ENCODE results near the gene TTC32.
"Not testable (repeated sequence)": the region's sequence is repeated elsewhere in the genome, so short reads cannot be mapped to it uniquely, and the experiment has no call there.

The TTC32 gene

DNA sequence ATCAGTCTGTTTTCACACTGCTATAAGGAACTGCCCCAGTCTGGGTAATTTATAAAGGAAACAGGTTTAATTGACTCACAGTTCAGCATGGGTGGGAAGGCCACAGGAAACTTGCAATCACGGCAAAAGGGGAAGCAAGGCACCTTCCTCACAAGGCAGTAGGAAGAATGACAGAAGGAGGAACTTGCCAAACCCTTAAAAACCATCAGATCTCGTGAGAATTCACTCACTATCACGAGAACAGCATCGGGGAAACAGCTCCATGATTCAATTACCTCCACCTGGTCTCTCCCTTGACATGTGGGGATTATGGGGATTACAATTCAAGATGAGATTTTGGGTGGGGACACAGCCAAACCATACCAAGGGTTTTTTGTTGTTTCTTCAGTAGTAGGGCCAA lies 9.8 kb downstream of the TTC32 start:
- H3K27ac Mint-ChIP-seq, H3K9me3 Mint-ChIP-seq, DNase-seq, H3K27me3 Mint-ChIP-seq: not testable (repeated sequence)
- peaks cover 14 to 18% of the 10 kb centered on the region in 2 donors for H3K36me3 Mint-ChIP-seq
- peaks cover 10 to 22% of the 10 kb centered on the region in 2 donors for H3K4me1 Mint-ChIP-seq
- ATAC-seq (replicated peaks) = peak; percentile 79 to 83
- peak overlapping the region in 1 of 2 donors; percentile 61 for H3K4me3 Mint-ChIP-seq

DNA sequence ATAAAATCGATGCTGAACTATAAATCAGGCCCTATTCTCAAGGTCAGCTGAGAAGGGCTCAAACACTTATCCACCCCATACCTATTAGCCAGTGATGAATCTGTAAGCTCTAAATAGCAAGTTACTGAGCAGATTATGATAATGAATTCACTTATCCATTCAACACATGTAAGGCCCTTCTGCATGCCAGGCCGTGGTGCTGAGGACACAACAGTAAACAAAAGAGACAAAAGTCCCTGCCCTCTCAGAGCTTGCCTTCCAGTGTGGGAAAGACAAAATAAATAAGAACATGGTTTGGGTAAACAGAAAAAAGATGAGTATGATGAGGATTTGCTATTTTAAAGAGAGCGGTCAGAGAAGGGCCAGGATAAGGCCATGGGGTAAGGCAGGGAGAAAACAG lies 11.7 kb downstream of the TTC32 start:
- DNase-seq (no peak), ATAC-seq (replicated peaks) (no peak)
- Mint-ChIP-seq H3K36me3 (peaks cover 13 to 14% of the 10 kb centered on the region in 2 donors), H3K27ac (no peak overlapping the region), H3K9me3 (peaks cover 0 to 4% of the 10 kb centered on the region in 2 donors), H3K4me1 (peaks cover 10 to 27% of the 10 kb centered on the region in 2 donors), H3K27me3 (no peaks in the 10 kb centered on the region), H3K4me3 (no peak overlapping the region)

DNA sequence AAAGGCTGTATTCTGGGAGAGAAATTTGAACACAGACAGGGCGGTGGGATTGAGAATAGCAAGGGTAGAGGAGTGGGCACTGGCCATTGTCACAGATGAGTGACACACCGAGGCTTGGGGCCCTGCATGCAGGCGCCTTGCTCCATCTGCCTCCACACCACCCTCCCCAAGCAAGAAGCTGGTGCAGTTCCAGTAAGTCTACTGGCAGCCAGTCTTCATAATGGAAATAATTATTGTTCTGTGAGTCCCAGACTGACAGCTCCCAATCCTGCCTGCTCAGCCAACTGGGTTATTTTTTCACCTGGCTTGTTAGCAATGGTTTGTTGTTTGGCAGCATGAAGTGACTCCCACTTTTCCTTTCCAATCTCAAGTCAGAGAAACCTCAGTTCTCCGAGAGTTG lies 13.0 kb downstream of the TTC32 start:
- ATAC-seq (replicated peaks) (no peak), DNase-seq (no peak)
- no peaks in the 10 kb centered on the region for H3K27me3 Mint-ChIP-seq
- peaks cover 6 to 21% of the 10 kb centered on the region in 2 donors for H3K4me1 Mint-ChIP-seq
- peaks cover 0 to 4% of the 10 kb centered on the region in 2 donors for H3K9me3 Mint-ChIP-seq
- H3K4me3 Mint-ChIP-seq = no peak overlapping the region
- H3K36me3 Mint-ChIP-seq = peaks cover 8 to 13% of the 10 kb centered on the region in 2 donors
- H3K27ac Mint-ChIP-seq = no peak overlapping the region

DNA sequence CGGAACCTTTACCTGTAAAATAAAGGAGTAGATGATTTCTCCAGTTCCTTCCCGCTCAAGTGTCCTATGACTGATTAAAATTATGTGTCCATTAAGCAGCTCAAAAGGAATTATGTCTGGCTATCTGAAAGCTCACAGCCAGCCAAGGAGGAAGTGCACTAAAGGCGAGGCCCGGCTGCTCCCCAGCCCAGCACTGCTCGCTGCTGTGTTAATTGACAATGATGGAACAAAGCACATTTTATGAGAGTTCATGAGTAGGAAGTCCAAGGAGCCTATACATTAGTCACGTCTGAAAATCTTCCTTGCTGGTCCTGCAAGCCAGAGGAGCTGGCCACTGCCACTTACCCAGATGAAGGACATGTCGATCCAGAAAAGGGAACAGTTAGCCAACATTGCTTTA lies 14.3 kb downstream of the TTC32 start:
- no peaks in the 10 kb centered on the region for H3K27me3 Mint-ChIP-seq
- DNase-seq (no peak), ATAC-seq (replicated peaks) (no peak)
- peaks cover 5 to 7% of the 10 kb centered on the region in 2 donors for H3K36me3 Mint-ChIP-seq
- H3K27ac Mint-ChIP-seq = no peak overlapping the region
- H3K4me3 Mint-ChIP-seq = no peak overlapping the region
- peaks cover 6 to 16% of the 10 kb centered on the region in 2 donors for H3K4me1 Mint-ChIP-seq
- peaks cover 0 to 4% of the 10 kb centered on the region in 2 donors for H3K9me3 Mint-ChIP-seq

DNA sequence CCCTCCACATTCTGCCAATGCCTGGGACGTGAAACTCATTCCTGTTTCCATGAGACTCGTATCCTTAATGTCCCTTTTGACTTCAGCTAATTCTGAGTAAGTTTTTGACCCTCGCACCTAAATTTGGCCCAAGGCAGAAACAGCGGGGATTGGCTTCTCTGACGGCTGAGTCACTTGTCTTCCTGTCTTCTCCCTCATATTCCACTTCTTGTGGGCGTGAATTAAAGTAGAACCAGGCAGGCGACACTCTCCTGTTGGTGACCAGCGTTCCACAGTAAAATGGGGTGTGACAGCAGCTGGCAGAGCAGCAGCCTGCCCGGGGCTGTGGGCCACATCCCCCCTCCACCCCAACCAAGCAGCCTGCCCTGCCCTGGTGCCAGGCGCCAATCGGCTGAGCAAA lies 15.5 kb downstream of the TTC32 start:
- peaks cover 0 to 1% of the 10 kb centered on the region in 2 donors for H3K36me3 Mint-ChIP-seq
- H3K27me3 Mint-ChIP-seq = no peaks in the 10 kb centered on the region
- DNase-seq (no peak), ATAC-seq (replicated peaks) (no peak)
- no peak overlapping the region for H3K4me3 Mint-ChIP-seq
- H3K4me1 Mint-ChIP-seq = peaks cover 7 to 15% of the 10 kb centered on the region in 2 donors
- no peak overlapping the region for H3K27ac Mint-ChIP-seq
- H3K9me3 Mint-ChIP-seq = peaks cover 0 to under 1% of the 10 kb centered on the region in 2 donors

DNA sequence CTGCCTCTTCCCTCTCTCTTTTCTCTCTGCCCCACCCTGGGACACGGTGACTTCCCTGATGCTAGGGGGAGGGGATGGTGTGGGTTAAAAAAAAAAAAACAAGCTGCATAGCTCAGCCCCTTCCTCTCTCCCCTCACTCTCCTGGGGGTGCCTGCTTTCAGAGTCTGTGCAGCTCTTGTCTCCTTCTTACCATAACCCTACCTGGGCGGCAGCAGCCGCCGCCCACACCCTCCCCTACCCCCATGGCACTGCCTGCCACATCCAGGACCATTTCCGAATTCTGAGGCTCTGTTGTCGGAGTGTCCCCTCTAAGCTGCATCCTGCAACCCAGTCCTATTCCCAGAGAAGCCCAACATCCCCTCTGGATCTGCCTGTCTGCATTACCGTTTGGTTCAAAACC lies 16.0 kb downstream of the TTC32 start:
- peaks cover 7 to 19% of the 10 kb centered on the region in 2 donors for H3K4me1 Mint-ChIP-seq
- peaks cover 0 to 1% of the 10 kb centered on the region in 2 donors for H3K36me3 Mint-ChIP-seq
- H3K4me3 Mint-ChIP-seq = no peak overlapping the region
- DNase-seq (no peak), ATAC-seq (replicated peaks) (no peak)
- H3K27me3 Mint-ChIP-seq = no peaks in the 10 kb centered on the region
- H3K9me3 Mint-ChIP-seq = peaks cover 0 to 3% of the 10 kb centered on the region in 2 donors
- H3K27ac Mint-ChIP-seq = no peak overlapping the region

DNA sequence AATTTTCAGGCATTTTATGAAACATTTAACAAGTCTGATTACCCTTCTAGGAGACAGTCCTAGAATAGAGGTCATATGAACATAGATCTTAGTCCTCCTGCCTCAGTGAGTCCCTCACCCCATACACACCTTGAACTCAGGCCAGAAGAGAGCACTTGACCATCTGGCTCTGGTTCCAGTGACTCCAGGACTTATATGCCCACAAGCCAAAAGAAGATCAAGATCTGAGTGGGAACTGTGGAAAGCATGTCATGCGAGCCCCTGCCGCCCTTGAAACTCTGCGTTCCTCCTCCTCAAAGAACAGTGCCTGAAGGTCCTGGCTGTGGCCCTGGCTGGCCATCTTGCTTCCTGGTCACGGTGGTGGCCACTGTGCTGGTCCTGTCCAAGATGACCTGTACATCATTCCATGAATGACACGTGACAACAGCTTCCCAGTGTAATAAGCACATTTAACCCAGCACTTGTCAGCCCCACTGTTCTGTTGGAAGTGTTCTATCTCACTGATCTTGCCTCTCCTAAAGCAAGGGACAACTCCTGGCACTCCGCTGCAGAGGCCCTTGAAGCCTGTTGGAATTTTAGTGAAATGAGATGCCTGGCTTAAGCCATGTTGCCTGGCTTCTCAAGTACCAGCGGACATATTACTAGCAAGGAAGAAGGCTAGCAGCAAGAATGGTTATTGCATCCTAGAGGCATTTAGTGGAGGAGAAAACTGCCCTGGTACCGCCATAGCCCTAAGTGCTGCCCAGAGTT lies 17.6 kb downstream of the TTC32 start:
- H3K27ac Mint-ChIP-seq = no peak overlapping the region
- peaks cover 2 to 9% of the 10 kb centered on the region in 2 donors for H3K36me3 Mint-ChIP-seq
- no peak for DNase-seq
- H3K27me3 Mint-ChIP-seq = no peaks in the 10 kb centered on the region
- H3K4me3 Mint-ChIP-seq = no peak overlapping the region
- H3K9me3 Mint-ChIP-seq = peaks cover 0 to 6% of the 10 kb centered on the region in 2 donors
- no peak for ATAC-seq (replicated peaks)
- peaks cover 13 to 36% of the 10 kb centered on the region in 2 donors for H3K4me1 Mint-ChIP-seq

DNA sequence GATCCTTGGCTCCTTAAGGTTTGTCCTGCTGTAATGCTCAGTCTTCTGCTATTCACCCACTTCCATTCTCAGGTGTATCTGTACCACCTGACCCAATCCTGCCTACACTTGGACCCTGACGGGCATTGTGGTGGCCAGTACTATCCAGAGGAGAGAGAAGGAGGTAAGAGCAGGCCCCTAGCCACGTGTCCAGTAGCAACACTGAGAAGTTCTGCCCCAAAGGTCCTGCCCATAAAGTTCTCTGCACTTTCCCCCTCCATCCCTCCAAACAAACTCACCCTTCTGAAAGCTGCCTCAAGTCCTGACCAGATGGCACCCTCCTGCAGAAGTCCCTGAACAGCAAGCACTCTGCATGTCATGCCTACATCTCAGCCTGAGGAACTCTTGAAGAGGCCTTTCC lies 18.3 kb downstream of the TTC32 start:
- Mint-ChIP-seq H3K4me1 (peaks cover 13 to 37% of the 10 kb centered on the region in 2 donors), H3K4me3 (no peak overlapping the region), H3K36me3 (peaks cover 3 to 10% of the 10 kb centered on the region in 2 donors), H3K27me3 (no peaks in the 10 kb centered on the region), H3K27ac (no peak overlapping the region), H3K9me3 (peaks cover 0 to 6% of the 10 kb centered on the region in 2 donors)
- DNase-seq = no peak
- ATAC-seq (replicated peaks) = no peak

DNA sequence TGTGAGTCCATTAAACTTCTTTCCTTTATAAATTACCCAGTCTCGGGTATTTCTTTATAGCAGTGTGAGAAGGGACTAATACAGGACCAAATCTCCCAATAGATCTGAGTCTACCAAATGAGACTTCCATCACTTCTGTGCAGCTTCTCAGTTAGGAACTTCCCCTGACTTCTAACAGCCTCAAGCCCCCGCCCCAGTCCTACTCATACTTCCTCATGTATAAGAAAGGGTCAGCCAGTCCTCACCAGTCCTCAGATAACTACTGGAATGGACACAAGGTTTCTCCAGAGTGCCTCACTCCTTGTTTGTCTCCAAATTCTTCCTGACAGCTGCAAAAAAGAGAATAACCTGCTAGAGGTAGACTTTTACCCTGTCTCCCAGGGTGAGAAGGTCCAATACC lies 19.5 kb downstream of the TTC32 start:
- no peak for ATAC-seq (replicated peaks)
- H3K4me1 Mint-ChIP-seq = peaks cover 12 to 37% of the 10 kb centered on the region in 2 donors
- no peak for DNase-seq

DNA sequence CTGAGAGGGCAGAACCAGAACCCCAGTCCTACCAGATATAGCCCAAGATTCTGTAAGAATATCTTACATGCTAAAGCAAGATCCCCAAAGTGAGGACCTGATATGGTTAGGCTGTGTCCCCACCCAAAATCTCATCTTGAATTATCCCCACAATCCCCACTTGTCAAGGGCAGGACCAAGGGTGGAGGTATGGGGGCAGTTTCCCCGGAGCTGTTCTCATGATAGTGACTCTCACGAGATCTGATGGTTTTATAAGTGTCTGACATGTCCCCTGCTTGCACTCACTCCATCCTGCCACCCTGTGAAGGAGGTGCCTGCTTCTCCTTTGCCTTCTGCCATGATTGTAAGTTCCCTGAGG lies 19.9 kb downstream of the TTC32 start:
- peaks cover 3 to 11% of the 10 kb centered on the region in 2 donors for H3K36me3 Mint-ChIP-seq
- H3K27ac Mint-ChIP-seq = no peak overlapping the region
- ATAC-seq (replicated peaks) (no peak), DNase-seq (no peak)
- H3K4me3 Mint-ChIP-seq = no peak overlapping the region
- no peaks in the 10 kb centered on the region for H3K27me3 Mint-ChIP-seq
- H3K4me1 Mint-ChIP-seq = peaks cover 12 to 37% of the 10 kb centered on the region in 2 donors
- H3K9me3 Mint-ChIP-seq = peaks cover 0 to 6% of the 10 kb centered on the region in 2 donors

More for the DNA sequence above, 19.5 kb downstream of the TTC32 start:
- Mint-ChIP-seq H3K36me3 (peaks cover 3 to 10% of the 10 kb centered on the region in 2 donors), H3K27ac (no peak overlapping the region), H3K4me3 (no peak overlapping the region), H3K9me3 (peaks cover 0 to 6% of the 10 kb centered on the region in 2 donors), H3K27me3 (no peaks in the 10 kb centered on the region)

DNA sequence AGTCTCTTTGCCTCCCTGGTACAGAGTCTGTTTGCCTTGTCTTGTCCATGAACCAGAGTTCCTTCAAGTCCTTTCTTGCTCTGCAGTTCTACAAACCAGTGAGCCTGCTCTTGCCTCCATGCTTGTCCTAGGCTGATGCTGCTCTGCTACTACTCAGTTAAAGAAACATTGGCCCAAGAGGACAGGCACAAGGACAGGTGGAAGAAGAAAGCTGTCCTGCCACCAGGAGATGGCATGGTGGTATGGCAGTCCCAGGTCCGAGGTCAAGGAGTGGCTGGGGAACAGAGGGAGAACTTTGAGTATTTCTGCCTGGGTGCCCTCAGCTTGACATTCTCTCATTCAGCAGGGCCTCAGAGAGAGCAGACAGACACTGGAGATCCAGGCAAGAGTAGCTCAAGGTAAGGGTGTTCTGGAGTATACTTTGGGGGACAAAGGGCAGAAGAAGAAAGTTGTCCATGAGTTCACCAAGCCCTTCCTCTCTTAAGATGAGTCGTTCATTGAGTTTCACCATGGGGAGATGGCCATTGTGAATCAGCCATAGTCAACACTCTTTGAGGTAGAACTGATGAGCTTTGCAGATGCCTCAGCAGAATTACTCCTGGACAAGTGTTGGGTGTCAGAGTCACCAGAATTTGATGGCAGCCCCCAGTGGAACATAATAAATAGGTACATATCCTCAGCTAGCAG lies 20.4 kb downstream of the TTC32 start:
- no peak overlapping the region for H3K27ac Mint-ChIP-seq
- no peak for DNase-seq
- no peak overlapping the region for H3K4me3 Mint-ChIP-seq
- peaks cover 12 to 37% of the 10 kb centered on the region in 2 donors for H3K4me1 Mint-ChIP-seq
- H3K36me3 Mint-ChIP-seq = peaks cover 3 to 15% of the 10 kb centered on the region in 2 donors
- H3K27me3 Mint-ChIP-seq = no peaks in the 10 kb centered on the region
- H3K9me3 Mint-ChIP-seq = peaks cover 0 to 6% of the 10 kb centered on the region in 2 donors
- no peak for ATAC-seq (replicated peaks)

DNA sequence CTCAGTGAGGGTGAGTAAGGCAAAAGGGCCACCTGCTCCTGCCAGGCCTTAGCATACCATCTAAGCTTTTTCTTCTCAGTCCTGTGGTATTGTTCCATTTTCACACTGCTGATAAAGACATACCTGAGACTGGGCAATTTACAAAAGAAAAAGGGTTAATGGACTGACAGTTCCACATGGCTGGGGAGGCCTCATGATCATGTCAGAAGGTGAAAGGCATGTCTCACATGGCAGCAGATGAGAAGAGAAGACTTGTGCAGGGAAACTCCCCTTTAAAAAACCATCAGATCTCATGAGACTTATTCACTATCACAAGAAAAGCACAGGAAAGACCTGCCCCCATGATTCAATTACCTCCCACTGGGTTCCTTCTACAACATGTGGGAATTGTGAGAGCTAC lies 21.6 kb downstream of the TTC32 start:
- not testable (repeated sequence) for H3K4me3 Mint-ChIP-seq; H3K27me3 Mint-ChIP-seq; DNase-seq; ATAC-seq (replicated peaks); H3K9me3 Mint-ChIP-seq; H3K27ac Mint-ChIP-seq
- H3K36me3 Mint-ChIP-seq = peaks cover 3 to 15% of the 10 kb centered on the region in 2 donors
- H3K4me1 Mint-ChIP-seq = peaks cover 12 to 32% of the 10 kb centered on the region in 2 donors

DNA sequence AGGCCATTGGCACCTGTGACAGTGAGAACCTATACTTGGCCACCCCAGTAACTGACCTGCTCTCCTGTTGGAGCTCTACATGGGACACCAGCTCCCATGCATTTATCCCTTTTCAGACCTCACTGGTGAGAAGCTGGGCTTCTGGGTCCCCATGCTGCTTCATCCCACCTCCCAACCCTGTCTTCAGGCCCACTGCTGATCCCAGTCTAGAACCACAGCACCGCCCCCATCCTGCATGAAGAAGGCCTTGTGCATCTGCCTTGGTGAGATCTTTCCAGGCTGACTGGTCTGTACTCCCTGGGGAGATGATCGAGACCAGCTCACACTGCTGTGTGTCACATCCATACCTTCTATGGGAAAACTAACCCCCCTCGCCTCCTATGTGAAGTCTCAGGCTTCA lies 22.7 kb downstream of the TTC32 start:
- peaks cover 3 to 15% of the 10 kb centered on the region in 2 donors for H3K36me3 Mint-ChIP-seq
- no peak overlapping the region for H3K4me3 Mint-ChIP-seq
- peaks cover 12 to 32% of the 10 kb centered on the region in 2 donors for H3K4me1 Mint-ChIP-seq
- no peak overlapping the region for H3K27ac Mint-ChIP-seq
- ATAC-seq (replicated peaks) (no peak), DNase-seq (no peak)
- H3K9me3 Mint-ChIP-seq = peaks cover 0 to 6% of the 10 kb centered on the region in 2 donors
- H3K27me3 Mint-ChIP-seq = no peaks in the 10 kb centered on the region

DNA sequence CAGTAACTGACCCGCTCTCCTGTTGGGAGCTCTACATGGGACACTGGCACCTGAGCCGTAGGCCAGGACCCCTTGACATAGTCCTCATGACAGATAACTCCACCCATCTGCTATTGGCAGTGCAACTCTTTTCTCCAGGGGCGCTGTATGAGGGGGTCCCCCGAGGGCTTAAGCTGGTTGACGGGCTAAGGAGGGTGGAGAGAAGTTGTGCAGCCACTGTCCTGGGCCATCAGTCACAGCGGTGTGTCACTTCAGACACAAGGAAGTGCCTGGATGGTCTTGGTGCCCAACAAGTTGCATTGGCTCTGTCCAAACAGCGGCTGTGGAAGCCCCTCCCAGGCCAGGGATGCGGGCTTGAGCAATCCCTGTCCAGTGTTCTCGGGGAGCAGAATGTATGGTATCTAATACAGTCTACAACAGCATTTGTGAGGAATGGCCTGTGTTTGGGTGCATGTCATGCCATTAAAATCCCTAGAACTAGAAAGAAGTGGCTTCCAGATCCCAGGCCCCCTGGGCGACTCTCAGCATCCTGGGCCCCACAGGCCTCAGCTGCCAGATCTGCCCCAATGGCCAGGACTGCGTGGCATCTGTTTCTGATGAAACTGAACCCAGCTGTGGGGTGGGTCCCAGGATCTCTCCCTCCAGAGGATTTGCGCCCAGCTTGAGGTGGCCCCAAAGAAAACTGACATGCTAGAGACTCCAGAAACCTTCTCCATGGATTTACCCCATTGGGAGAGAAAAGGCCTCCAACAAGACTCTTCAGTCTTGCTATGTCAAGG lies 23.3 kb downstream of the TTC32 start:
- H3K36me3 Mint-ChIP-seq = peaks cover 3 to 15% of the 10 kb centered on the region in 2 donors
- peaks cover 12 to 32% of the 10 kb centered on the region in 2 donors for H3K4me1 Mint-ChIP-seq
- H3K9me3 Mint-ChIP-seq = peaks cover 0 to 6% of the 10 kb centered on the region in 2 donors
- H3K4me3 Mint-ChIP-seq = no peak overlapping the region
- H3K27me3 Mint-ChIP-seq = no peaks in the 10 kb centered on the region
- DNase-seq = no peak
- H3K27ac Mint-ChIP-seq = no peak overlapping the region
- ATAC-seq (replicated peaks) = no peak
